Esophagus squamous epithelium (tissue), 4 donors: Measurements from ENCODE around the gene ADIG.

ENCODE experiments used
- CTCF ChIP-seq, 6 experiments: fragments of 450-650 bp in 4 of 6; fragments of 200-600 bp in 2 of 6; sonication (generic) in 2 of 6; IDR thresholded peaks; one replicate each; pipeline ENCODE4 v1.5.1; 2016 to 2019; ENCODE audit warnings: antibody characterized with exemption in 6 of 6, mild to moderate bottlenecking in 4 of 6, moderate library complexity in 4 of 6
- POLR2A ChIP-seq, 4 donors: fragments of 450-650 bp; IDR thresholded peaks; one replicate each; pipeline ENCODE4 v1.6.1; 2017; ENCODE audit warnings: antibody characterized with exemption in 4 of 4, mild to moderate bottlenecking in 4 of 4, moderate library complexity in 3 of 4

- TF ChIP-seq CTCF (IDR thresholded peaks at IDR 0.05) (no peak), POLR2A (IDR thresholded peaks at IDR 0.05) (no peak)
These were observed 22.3 kb downstream of the ADIG start for GRCh38 chr20:38603286-38603685.
